Ramos (cell line): Measurements from ENCODE around the gene ARL3.
"Not testable (repeated sequence)": the region's sequence is repeated elsewhere in the genome, so short reads cannot be mapped to it uniquely, and the experiment has no call there.

Source experiments
- in situ Hi-C: fragments of 300-500 bp; cut with MboI; formaldehyde crosslinking; loops from one replicate; pipeline ENCODE4 v1.14.3; 2022; ENCODE audit warnings: low sequenced_read_pairs; ENCODE audit not compliant: unreplicated experiment

Gene ARL3

GRCh38 chr10:102713814-102714620 lies at the start of gene ARL3:
Gene ARL3 (minus strand): TSS chr10:102714397. CDS start chr10:102714275, 122 bp downstream.
- in situ Hi-C loops, result no loop called here

- in situ Hi-C loops, result no loop called here
These were observed 48.9 kb upstream of the ARL3 start for GRCh38 chr10:102763037-102763607.

- in situ Hi-C loops, result no loop called here
These were observed 48.3 kb upstream of the ARL3 start for GRCh38 chr10:102762401-102763015.

DNA sequence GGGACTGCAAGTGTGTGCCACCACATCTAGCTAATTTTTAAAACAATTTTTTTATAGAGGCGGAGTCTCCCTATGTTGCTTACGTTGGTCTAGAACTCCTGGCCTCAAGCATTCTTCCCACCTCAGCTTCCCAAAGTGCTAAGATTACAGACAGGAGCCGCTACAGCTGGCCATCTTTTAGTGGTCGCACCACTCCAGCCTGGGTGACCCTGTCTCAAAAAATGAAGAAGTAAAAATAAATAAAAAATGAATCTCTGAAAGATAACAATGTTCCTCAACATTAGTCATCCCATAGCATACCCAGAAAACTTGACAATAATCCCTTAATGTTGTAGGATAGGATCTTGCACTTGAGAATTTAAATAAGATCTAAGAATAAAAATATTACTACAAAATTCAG lies 47.8 kb upstream of the ARL3 start:
- in situ Hi-C loops, result no loop called here

GRCh38 chr10:102759497-102760210 lies 45.5 kb upstream of the ARL3 start:
- in situ Hi-C loops, result no loop called here

- in situ Hi-C loops, result not testable (repeated sequence)
These were observed 44.7 kb upstream of the ARL3 start for GRCh38 chr10:102758933-102759262.

- in situ Hi-C loops, result no loop called here
These were observed 44.2 kb upstream of the ARL3 start for GRCh38 chr10:102758240-102758932.

DNA sequence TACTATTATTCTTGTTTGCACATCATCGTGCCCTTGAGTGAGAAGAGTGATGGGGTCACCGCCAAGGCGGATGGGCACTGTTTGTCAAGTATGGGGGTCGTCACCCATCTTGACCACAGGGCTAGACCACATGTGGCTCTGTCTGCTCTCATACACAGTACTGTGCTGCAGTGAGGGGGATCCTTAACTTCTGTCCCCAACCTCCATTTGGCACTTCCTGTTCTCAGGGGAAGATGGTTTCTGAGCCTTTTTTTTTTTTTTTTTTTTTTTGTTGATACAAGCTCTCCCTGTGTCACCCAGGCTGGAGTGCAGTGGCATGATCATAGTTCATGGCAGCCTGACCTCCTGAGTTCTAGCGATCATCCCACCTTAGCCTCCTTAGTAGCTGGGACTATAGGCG lies 43.1 kb upstream of the ARL3 start:
- in situ Hi-C loops, result no loop called here

- in situ Hi-C loops, result no loop called here
These were observed 39.5 kb upstream of the ARL3 start for GRCh38 chr10:102753718-102754117.

DNA sequence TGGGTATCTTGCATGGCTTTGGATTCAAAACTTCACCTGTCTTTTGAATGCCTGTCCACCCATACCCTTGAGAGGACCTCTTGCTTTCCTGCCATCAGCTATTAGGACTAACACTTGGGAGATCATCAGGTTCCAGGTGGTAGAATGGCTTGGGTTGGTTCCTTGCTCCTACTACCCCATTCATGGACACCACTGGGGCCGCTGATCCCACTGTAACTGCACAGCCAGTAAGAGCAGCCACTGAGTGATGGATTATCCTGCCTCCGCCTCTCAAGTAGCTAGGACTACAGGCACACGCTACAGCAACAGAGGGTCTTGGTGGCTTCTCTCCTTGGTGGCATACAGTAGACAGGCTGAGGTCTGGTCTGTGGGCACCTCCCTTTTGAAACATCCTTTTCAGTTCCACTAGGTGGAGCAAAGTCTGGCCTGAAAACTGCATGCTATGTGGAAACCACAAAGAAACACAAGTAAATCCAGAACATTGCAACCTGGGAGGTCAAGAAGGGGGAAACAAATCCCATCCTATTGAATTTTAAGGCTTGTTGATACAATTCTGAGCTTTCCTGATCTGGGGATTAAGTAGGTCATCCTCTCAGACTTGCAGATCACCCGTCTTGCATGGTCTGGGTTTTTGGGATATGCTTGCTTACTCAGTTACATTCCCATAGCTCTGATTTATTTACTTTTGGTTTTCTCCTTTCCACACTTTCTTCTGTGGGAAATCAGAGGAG lies 38.9 kb upstream of the ARL3 start:
- in situ Hi-C loops, result no loop called here

- in situ Hi-C loops, result no loop called here
These were observed 38.2 kb upstream of the ARL3 start for GRCh38 chr10:102752266-102752930.

DNA sequence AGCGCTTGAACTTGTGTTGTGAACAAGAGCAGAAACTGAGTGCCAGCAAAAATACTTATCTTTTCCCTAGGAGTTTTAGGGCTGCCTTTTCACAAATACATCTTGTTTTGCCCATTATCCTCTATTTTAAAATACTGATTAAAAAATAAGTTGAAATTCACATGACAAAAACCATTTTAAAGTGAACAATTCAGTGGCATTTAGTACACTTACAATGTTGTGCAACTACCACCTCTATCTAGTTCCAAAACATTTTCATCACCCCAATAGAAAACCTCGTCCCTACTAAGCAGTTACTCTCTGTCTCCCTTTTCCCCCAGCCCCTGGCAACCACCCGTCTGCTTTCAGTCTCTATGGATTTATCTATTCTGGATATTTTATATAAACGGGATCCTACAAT lies 31.0 kb upstream of the ARL3 start:
- in situ Hi-C loops, result no loop called here

GRCh38 chr10:102744374-102745051 lies 30.3 kb upstream of the ARL3 start:
- in situ Hi-C loops, result no loop called here

GRCh38 chr10:102743588-102744373 lies 29.6 kb upstream of the ARL3 start, which contains the start of gene WBP1L:
Gene WBP1L (plus strand): TSS chr10:102743948. CDS start chr10:102744054, 106 bp downstream.
- in situ Hi-C loops, result no loop called here

GRCh38 chr10:102743078-102743587 lies 28.9 kb upstream of the ARL3 start:
- in situ Hi-C loops, result no loop called here

DNA sequence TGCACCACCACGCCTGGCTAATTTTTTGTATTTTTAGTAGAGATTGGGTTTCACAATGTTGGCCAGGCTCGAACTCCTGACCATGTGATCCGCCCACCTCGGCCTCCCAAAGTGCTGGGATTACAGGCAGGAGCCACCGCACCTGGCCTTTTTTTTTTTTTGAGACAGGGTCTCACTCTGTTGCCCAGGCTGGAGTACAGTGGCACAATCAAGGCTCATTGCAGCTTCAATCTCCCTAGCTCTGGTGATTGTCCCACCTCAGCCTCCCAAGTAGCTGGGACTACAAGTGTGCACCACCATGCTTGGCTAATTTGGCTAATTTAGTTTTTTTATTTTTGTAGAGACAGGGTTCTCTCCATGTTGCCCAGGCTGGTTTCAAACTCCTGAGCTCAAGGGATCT lies 28.1 kb upstream of the ARL3 start:
- in situ Hi-C loops, result not testable (repeated sequence)

DNA sequence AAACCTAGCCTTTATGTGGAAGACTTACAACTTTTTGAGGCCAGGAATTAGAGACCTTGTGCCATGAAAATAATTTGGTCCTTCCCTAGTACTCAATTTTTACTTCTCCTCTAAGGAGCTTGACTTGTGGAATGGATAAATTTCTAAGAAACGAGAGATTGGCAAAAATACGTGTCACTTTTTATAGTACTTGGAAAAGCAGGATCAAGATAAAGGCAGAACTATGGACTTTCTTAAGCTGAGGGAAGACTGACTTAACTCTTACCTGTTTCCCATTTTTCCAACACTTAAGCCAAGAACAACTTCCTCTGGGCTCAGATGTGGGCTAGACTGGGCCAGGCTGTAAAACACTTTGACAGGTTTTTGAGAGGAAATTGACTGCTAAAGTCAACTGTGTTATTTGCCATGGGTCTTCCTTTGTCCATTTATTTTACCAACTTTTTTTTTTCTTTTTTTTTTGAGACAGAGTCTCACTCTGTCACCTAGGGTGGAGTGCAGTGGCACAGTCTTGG lies 27.6 kb upstream of the ARL3 start:
- in situ Hi-C loops, result no loop called here
